AG10803 (cell line): ENCODE results near the gene KRT81.
"Not testable (repeated sequence)": the region's sequence is repeated elsewhere in the genome, so short reads cannot be mapped to it uniquely, and the experiment has no call there.

ENCODE experiments used
- DNase-seq: peaks from one replicate; pipeline ENCODE4 v3.0.0; 2010; ENCODE audit warnings: low read depth
- H3K4me3 ChIP-seq: 2 replicates; pipeline ENCODE4 v1.5.1; 2011; ENCODE audit warnings: mild to moderate bottlenecking, low read length, control low read depth
- CTCF ChIP-seq: conservative IDR thresholded peaks from 2 replicates; pipeline ENCODE4 v1.5.1; 2011; ENCODE audit warnings: mild to moderate bottlenecking, low read length, control low read depth, inconsistent platforms

KRT81 gene

GRCh38 chr12:52260361-52261207, 30.8 kb downstream of the KRT81 start:
- no peak for DNase-seq
- TF ChIP-seq CTCF: no peak
- no peak overlapping the region for H3K4me3 ChIP-seq

DNA sequence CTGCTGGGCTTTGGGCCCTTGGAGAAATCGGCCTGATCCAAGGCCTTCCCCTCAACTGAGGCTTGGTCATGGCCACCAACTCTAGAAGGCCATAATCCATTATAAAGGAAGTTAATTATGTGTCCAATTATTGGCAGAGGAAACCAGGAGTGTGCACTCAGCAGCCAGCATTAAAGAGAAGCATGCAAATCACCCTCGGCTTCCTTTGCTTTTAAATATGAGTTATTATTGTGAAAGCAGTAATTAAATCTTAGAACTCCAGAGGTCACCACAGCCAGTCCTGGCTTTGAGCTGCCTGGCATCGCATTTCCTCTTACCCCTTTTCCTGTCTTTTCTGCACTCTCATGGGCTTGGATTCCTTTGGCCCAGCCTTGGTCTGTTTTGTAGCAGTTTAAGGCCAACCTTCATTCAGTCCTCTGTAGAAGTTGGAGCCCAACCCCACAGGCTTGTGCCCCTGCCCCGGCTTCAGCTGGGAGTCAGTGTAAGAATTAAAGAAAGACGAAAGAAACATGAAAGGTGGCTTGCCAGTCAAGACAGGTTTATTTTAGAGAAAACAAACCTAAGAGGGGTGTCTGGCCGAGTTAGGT, 31.6 kb downstream of the KRT81 start:
- no peak for DNase-seq
- TF ChIP-seq CTCF: no peak
- H3K4me3 ChIP-seq: no peak overlapping the region

- DNase-seq: peak; percentile 26
- H3K4me3 ChIP-seq: no peak overlapping the region
- no peak for TF ChIP-seq CTCF
Observed at GRCh38 chr12:52258335-52258901, 32.9 kb downstream of the KRT81 start.

GRCh38 chr12:52257922-52258321, 33.4 kb downstream of the KRT81 start:
- not testable (repeated sequence) for DNase-seq, H3K4me3 ChIP-seq

GRCh38 chr12:52257074-52257551, 34.2 kb downstream of the KRT81 start:
- no peak for DNase-seq
- TF ChIP-seq CTCF: no peak
- H3K4me3 ChIP-seq: no peak overlapping the region

- no peak overlapping the region for H3K4me3 ChIP-seq
- TF ChIP-seq CTCF: no peak
- no peak for DNase-seq
Observed at GRCh38 chr12:52256584-52256935, 34.8 kb downstream of the KRT81 start.

- TF ChIP-seq CTCF: no peak
- DNase-seq: no peak
- H3K4me3 ChIP-seq: no peak overlapping the region
Observed at GRCh38 chr12:52255926-52256583, 35.3 kb downstream of the KRT81 start.
